Measurements from ENCODE around the gene HTR6. TPM values are rescaled to one million over a fixed set of nuclear protein-coding genes. Genes with fewer than 3 reads are reported as not detected.

Gene HTR6
- total RNA-seq, 1 donor from 2014 or later = not detected

- no peak for DNase-seq
- Histone ChIP-seq H3K36me3 (peaks cover 43% of the 10 kb centered on the region), H3K4me1 (no peaks in the 10 kb centered on the region), H3K27ac (no peak overlapping the region), H3K9me3 (no peaks in the 10 kb centered on the region), H3K27me3 (ENCODE audit: low read depth) (no peaks in the 10 kb centered on the region), H3K4me3 (no peak overlapping the region)
- no peak for TF ChIP-seq CTCF (IDR thresholded peaks at IDR 0.05)
- no peak for ATAC-seq
- intact Hi-C loops (cut with DNase I) = no loop called here
Observed at GRCh38 chr1:19689856-19690255, 25.2 kb downstream of the HTR6 start.

DNA sequence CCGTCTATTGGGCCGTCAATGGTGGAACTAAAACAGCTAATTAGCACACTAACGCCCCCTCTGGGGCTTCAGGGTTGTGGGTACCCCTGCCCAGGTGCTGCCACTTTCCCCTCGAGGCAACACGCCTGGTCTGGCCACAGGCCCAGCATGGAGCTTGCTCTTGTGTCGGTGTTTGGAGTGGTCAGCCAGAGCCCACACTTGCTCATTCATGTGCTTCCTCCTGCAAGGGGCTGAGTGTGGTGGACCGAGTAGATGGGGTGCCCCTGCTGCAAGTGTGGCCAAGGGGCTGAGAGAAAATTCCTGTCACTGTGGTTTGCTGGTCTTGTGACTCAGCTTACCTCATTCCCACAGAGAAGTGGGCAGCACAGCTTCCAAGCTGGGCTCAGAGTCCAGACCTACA, 25.7 kb downstream of the HTR6 start:
- no peak overlapping the region for H3K4me3 ChIP-seq
- H3K4me1 ChIP-seq = no peaks in the 10 kb centered on the region
- ATAC-seq (no peak), DNase-seq (no peak)
- H3K36me3 ChIP-seq = peaks cover 48% of the 10 kb centered on the region
- TF ChIP-seq CTCF (IDR thresholded peaks at IDR 0.05) = no peak
- no peaks in the 10 kb centered on the region for H3K27me3 ChIP-seq (ENCODE audit: low read depth)
- no peaks in the 10 kb centered on the region for H3K9me3 ChIP-seq
- no peak overlapping the region for H3K27ac ChIP-seq
- intact Hi-C loops (cut with DNase I) = no loop called here

GRCh38 chr1:19694298-19694697, 29.6 kb downstream of the HTR6 start:
- TF ChIP-seq CTCF (IDR thresholded peaks at IDR 0.05) = no peak
- ATAC-seq = no peak
- Histone ChIP-seq H3K4me1 (no peaks in the 10 kb centered on the region), H3K27me3 (ENCODE audit: low read depth) (no peaks in the 10 kb centered on the region), H3K4me3 (no peak overlapping the region), H3K27ac (no peak overlapping the region), H3K9me3 (no peaks in the 10 kb centered on the region), H3K36me3 (peaks cover 37% of the 10 kb centered on the region)
- DNase-seq = no peak
- intact Hi-C loops (cut with DNase I) = no loop called here

DNA sequence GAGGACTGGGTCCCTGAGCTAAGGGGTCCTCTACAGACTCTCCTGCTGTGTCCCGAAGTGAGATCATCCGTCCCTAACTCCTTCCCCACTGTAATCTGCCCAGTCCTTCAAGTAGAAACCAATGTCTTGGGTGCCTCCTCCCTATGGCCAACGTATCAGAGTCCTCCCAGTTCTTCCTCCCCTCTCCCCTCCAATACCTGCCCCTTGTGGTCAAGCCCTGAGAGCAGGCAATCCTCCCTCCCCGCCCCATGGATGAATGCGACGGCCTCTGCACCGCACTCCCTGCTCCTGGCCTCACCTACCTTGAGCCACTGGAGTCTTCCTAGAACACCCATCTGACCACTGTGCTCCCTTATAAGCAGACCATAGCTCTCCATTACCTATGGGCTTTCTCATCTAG, 31.1 kb downstream of the HTR6 start:
- TF ChIP-seq CTCF (IDR thresholded peaks at IDR 0.05) = no peak
- Histone ChIP-seq H3K36me3 (peaks cover 44% of the 10 kb centered on the region), H3K27ac (no peak overlapping the region), H3K27me3 (ENCODE audit: low read depth) (no peaks in the 10 kb centered on the region), H3K4me3 (no peak overlapping the region), H3K9me3 (no peaks in the 10 kb centered on the region), H3K4me1 (no peaks in the 10 kb centered on the region)
- DNase-seq = no peak
- intact Hi-C loops (cut with DNase I) = no loop called here
- ATAC-seq = no peak

GRCh38 chr1:19696820-19697219, 32.1 kb downstream of the HTR6 start:
- DNase-seq = no peak
- H3K4me3 ChIP-seq = no peak overlapping the region
- no peaks in the 10 kb centered on the region for H3K27me3 ChIP-seq (ENCODE audit: low read depth)
- intact Hi-C loops (cut with DNase I) = no loop called here
- H3K4me1 ChIP-seq = no peaks in the 10 kb centered on the region
- H3K36me3 ChIP-seq = peaks cover 46% of the 10 kb centered on the region
- no peaks in the 10 kb centered on the region for H3K9me3 ChIP-seq
- no peak overlapping the region for H3K27ac ChIP-seq
- no peak for ATAC-seq
- TF ChIP-seq CTCF (IDR thresholded peaks at IDR 0.05) = no peak

GRCh38 chr1:19698181-19698580, 33.5 kb downstream of the HTR6 start:
- Histone ChIP-seq H3K4me1 (no peaks in the 10 kb centered on the region), H3K27me3 (ENCODE audit: low read depth) (no peaks in the 10 kb centered on the region), H3K4me3 (no peak overlapping the region), H3K9me3 (no peaks in the 10 kb centered on the region), H3K36me3 (peaks cover 44% of the 10 kb centered on the region), H3K27ac (no peak overlapping the region)
- ATAC-seq (no peak), DNase-seq (no peak)
- intact Hi-C loops (cut with DNase I) = no loop called here
- TF ChIP-seq CTCF (IDR thresholded peaks at IDR 0.05) = no peak

Measured in lower lobe of right lung (tissue), 2 donors.